H1 (cell line): ENCODE results near the gene KLHL17. TPM values are rescaled to one million over a fixed set of nuclear protein-coding genes. Genes with fewer than 3 reads are reported as not detected.
A peak's percentile ranks its signal among the peaks of the same experiment; 100 is the strongest.

Source experiments
- CTCF ChIA-PET: fragments of 300-600 bp; sonication (Branson Sonifier 250); formaldehyde crosslinking; loops from one replicate; lab custom pipeline; 2021; ENCODE audit not compliant: partially characterized antibody; lab: Charles Lee
- POLR2A ChIA-PET: fragments of 300-600 bp; sonication (Branson Sonifier 250); formaldehyde crosslinking; loops from one replicate; lab custom pipeline; 2021; ENCODE audit warnings: inconsistent platforms; ENCODE audit not compliant: partially characterized antibody; lab: Charles Lee
- DNase-seq, 2 experiments: peaks; one replicate each; pipeline versions ENCODE4 v3.0.0 to v3.0.0-alpha.2; 2010 to 2022; ENCODE audit warnings: low spot score in 2 of 2, low read depth in 1 of 2, mixed read lengths in 1 of 2
- FAIRE-seq: peaks from 2 replicates; lab custom pipeline; 2011; peaks lifted over from hg19 to GRCh38; lab: Jason Lieb, UNC
- H2AFZ ChIP-seq: 2 replicates; pipeline ENCODE4 v1.8.1; 2012; ENCODE audit warnings: low read length, inconsistent platforms
- H2AK5ac ChIP-seq: 2 replicates; pipeline ENCODE4 v1.6.1; 2013; ENCODE audit warnings: low read depth, low read length
- H2BK120ac ChIP-seq: replicated peaks from 2 replicates; pipeline ENCODE3; 2013; ENCODE audit warnings: low read depth, low read length, inconsistent platforms
- H2BK12ac ChIP-seq: 2 replicates; pipeline ENCODE4 v1.6.1; 2013; ENCODE audit warnings: low read depth, low read length
- H2BK15ac ChIP-seq: 2 replicates; pipeline ENCODE4 v1.6.1; 2013; ENCODE audit warnings: low read length
- H2BK20ac ChIP-seq: 2 replicates; pipeline ENCODE4 v1.6.1; 2013; ENCODE audit warnings: low read length
- H2BK5ac ChIP-seq: 2 replicates; pipeline ENCODE4 v1.6.1; 2013; ENCODE audit warnings: low read depth, low read length
- H3K14ac ChIP-seq: 2 replicates; pipeline ENCODE4 v1.6.1; 2013; ENCODE audit warnings: inconsistent platforms; ENCODE audit not compliant: insufficient read length
- H3K18ac ChIP-seq: 2 replicates; pipeline ENCODE4 v1.6.1; 2013; ENCODE audit warnings: low read length; ENCODE audit errors: extremely low read depth
- H3K23ac ChIP-seq: 2 replicates; pipeline ENCODE4 v1.6.1; 2013; ENCODE audit warnings: inconsistent platforms; ENCODE audit not compliant: insufficient read length
- H3K23me2 ChIP-seq: 2 replicates; pipeline ENCODE4 v1.6.1; 2013; ENCODE audit warnings: low read depth, low read length
- H3K27ac ChIP-seq: 2 replicates; pipeline ENCODE4 v1.6.1; 2011; ENCODE audit warnings: low read depth, low read length, inconsistent platforms
- H3K27me3 ChIP-seq, 4 experiments: replicated peaks in 1 of 4; 1 replicate in 1 of 4; 2 replicates in 3 of 4; pipeline versions ENCODE4 v1.6.1 to v1.8.1; 2011 to 2013; ENCODE audit warnings: low read length in 3 of 4, mild to moderate bottlenecking in 3 of 4, inconsistent platforms in 2 of 4, mixed read lengths in 2 of 4, moderate library complexity in 1 of 4; ENCODE audit not compliant: control insufficient read depth in 3 of 4, insufficient read depth in 3 of 4; ENCODE audit errors: extremely low read depth in 1 of 4
- H3K36me3 ChIP-seq, 4 experiments: 2 replicates each; pipeline versions ENCODE4 v1.6.1 to v1.8.1; 2011 to 2013; ENCODE audit warnings: mild to moderate bottlenecking in 4 of 4, low read length in 3 of 4, moderate library complexity in 2 of 4, control low read depth in 1 of 4, inconsistent platforms in 1 of 4; ENCODE audit not compliant: insufficient read depth in 4 of 4, control insufficient read depth in 2 of 4
- H3K4ac ChIP-seq: replicated peaks from 2 replicates; pipeline ENCODE3; 2013; ENCODE audit warnings: low read length, low read depth, mixed read lengths, inconsistent platforms; ENCODE audit not compliant: insufficient read length
- H3K4me1 ChIP-seq, 4 experiments: replicated peaks in 1 of 4; 1 replicate in 1 of 4; 2 replicates in 3 of 4; pipeline versions ENCODE4 v1.6.1 to v1.8.1; 2011 to 2013; ENCODE audit warnings: low read length in 3 of 4, inconsistent platforms in 2 of 4, mixed read lengths in 1 of 4; ENCODE audit not compliant: insufficient read depth in 4 of 4, control insufficient read depth in 3 of 4
- H3K4me2 ChIP-seq, 2 experiments: 2 replicates each; pipeline versions ENCODE4 v1.6.1 to v1.8.1; 2011 to 2013; ENCODE audit warnings: low read depth in 2 of 2, low read length in 2 of 2, control low read depth in 1 of 2, inconsistent platforms in 1 of 2, mild to moderate bottlenecking in 1 of 2; ENCODE audit not compliant: insufficient read depth in 1 of 2
- H3K4me3 ChIP-seq, 4 experiments: fragments of 200-600, 300-600 bp in 1 of 4; sonication (generic), shearing (Covaris generic), sonication (Bioruptor Twin) in 1 of 4; 2 replicates each; pipeline versions ENCODE4 v1.5.1 to v1.8.1; 2011 to 2016; ENCODE audit warnings: low read length in 4 of 4, low read depth in 3 of 4, control low read depth in 2 of 4, inconsistent platforms in 2 of 4, mild to moderate bottlenecking in 2 of 4, mixed read lengths in 1 of 4, moderate library complexity in 1 of 4; ENCODE audit not compliant: insufficient read depth in 2 of 4; ENCODE audit errors: extremely low read depth in 1 of 4
- H3K56ac ChIP-seq: replicated peaks from 2 replicates; pipeline ENCODE3; 2013; ENCODE audit warnings: low read depth, mild to moderate bottlenecking, mixed read lengths, low read length, inconsistent platforms; ENCODE audit not compliant: insufficient read length
- H3K79me1 ChIP-seq: 2 replicates; pipeline ENCODE4 v1.6.1; 2013; ENCODE audit warnings: low read depth, low read length, control low read depth
- H3K79me2 ChIP-seq, 2 experiments: 2 replicates each; pipeline versions ENCODE4 v1.6.1 to v1.8.1; 2012 to 2013; ENCODE audit warnings: low read length in 2 of 2, mild to moderate bottlenecking in 2 of 2, inconsistent platforms in 1 of 2; ENCODE audit not compliant: insufficient read depth in 2 of 2, control insufficient read depth in 1 of 2
- H3K9ac ChIP-seq, 4 experiments: replicated peaks in 1 of 4; 1 replicate in 1 of 4; 2 replicates in 3 of 4; pipeline versions ENCODE4 v1.6.1 to v1.8.1; 2011 to 2013; ENCODE audit warnings: low read depth in 3 of 4, low read length in 3 of 4, control low read depth in 2 of 4, mild to moderate bottlenecking in 2 of 4, moderate library complexity in 2 of 4, inconsistent platforms in 1 of 4; ENCODE audit errors: extremely low read depth in 1 of 4
- H3K9me3 ChIP-seq, 2 experiments: 2 replicates each; pipeline versions ENCODE4 v1.6.1 to v1.8.1; 2012 to 2013; ENCODE audit warnings: mild to moderate bottlenecking in 2 of 2, moderate library complexity in 2 of 2, control low read depth in 1 of 2, inconsistent platforms in 1 of 2, low read depth in 1 of 2, low read length in 1 of 2, mixed read lengths in 1 of 2; ENCODE audit not compliant: insufficient read depth in 2 of 2
- H4K20me1 ChIP-seq, 2 experiments: replicated peaks in 1 of 2; 2 replicates each; pipeline versions ENCODE3 to v1.8.1; 2011 to 2013; ENCODE audit warnings: inconsistent platforms in 2 of 2, low read length in 2 of 2, mild to moderate bottlenecking in 1 of 2; ENCODE audit not compliant: insufficient read depth in 2 of 2, control insufficient read depth in 1 of 2
- H4K5ac ChIP-seq: 2 replicates; pipeline ENCODE4 v1.6.1; 2013; ENCODE audit warnings: low read length, low read depth, mixed read lengths, inconsistent platforms; ENCODE audit not compliant: insufficient read length
- H4K8ac ChIP-seq: 2 replicates; pipeline ENCODE4 v1.8.0; 2013; ENCODE audit warnings: mild to moderate bottlenecking, moderate library complexity, low read length, inconsistent platforms; ENCODE audit not compliant: insufficient read depth; ENCODE audit errors: extremely low read depth
- H4K91ac ChIP-seq: replicated peaks from 2 replicates; pipeline ENCODE3; 2013; ENCODE audit warnings: low read length, mixed read lengths, inconsistent platforms; ENCODE audit not compliant: insufficient read length
- EP300 ChIP-seq, 2 experiments: IDR thresholded peaks; 1 replicate in 1 of 2; 2 replicates in 1 of 2; pipeline ENCODE4 v1.6.1; 2011 to 2012; ENCODE audit warnings: low read depth in 2 of 2, low read length in 2 of 2, mild to moderate bottlenecking in 2 of 2, borderline replicate concordance in 1 of 2, inconsistent platforms in 1 of 2, moderate library complexity in 1 of 2
- JUN ChIP-seq: IDR thresholded peaks from 2 replicates; pipeline ENCODE4 v1.6.1; 2011; ENCODE audit warnings: low read depth, mild to moderate bottlenecking, improper control_type of control experiment, low read length
- NRF1 ChIP-seq: IDR thresholded peaks from 2 replicates; pipeline ENCODE4 v1.6.1; 2011; ENCODE audit warnings: mild to moderate bottlenecking, low read depth, low read length, improper control_type of control experiment
- RFX5 ChIP-seq: IDR thresholded peaks from 2 replicates; pipeline ENCODE4 v1.6.1; 2011; ENCODE audit warnings: low read depth, low read length, improper control_type of control experiment, borderline replicate concordance
- RXRA ChIP-seq: IDR thresholded peaks from 2 replicates; pipeline ENCODE4 v1.6.1; 2011; ENCODE audit warnings: low read depth, mild to moderate bottlenecking, low read length, moderate library complexity; ENCODE audit not compliant: insufficient read depth
- SP1 ChIP-seq: IDR thresholded peaks from 2 replicates; pipeline ENCODE4 v1.6.1; 2011; ENCODE audit warnings: low read depth, low read length
- TAF1 ChIP-seq: IDR thresholded peaks from 2 replicates; pipeline ENCODE4 v1.6.1; 2011; ENCODE audit warnings: mild to moderate bottlenecking, low read depth, low read length
- WGBS, 2 experiments: shearing (Covaris generic) in 1 of 2; methylation state at CpG; one replicate each; pipeline versions ENCODE4 v1.1.6 to v1.1.7; 2013 to 2015; ENCODE audit warnings: low lambda C conversion rate in 2 of 2, mixed read lengths in 2 of 2, inconsistent platforms in 1 of 2, low coverage in 1 of 2, missing lambda C conversion rate in 1 of 2; ENCODE audit not compliant: insufficient replicate concordance in 2 of 2, insufficient coverage in 1 of 2, insufficient read length in 1 of 2; ENCODE audit errors: extremely low coverage in 1 of 2, missing lambda C conversion rate in 1 of 2; 5-methylcytosine and 5-hydroxymethylcytosine counted together
- polyA plus RNA-seq, 7 experiments: library from polyadenylated mRNA; depleted of rRNA in 3 of 7; stranded (reverse) in 5 of 7; unstranded in 2 of 7; fragments of >200 nt in 5 of 7; fragments of 200-250 nt in 2 of 7; gene quantifications; 1 replicate in 5 of 7; 2 replicates in 1 of 7; 4 replicates in 1 of 7; pipeline versions ENCODE4 v1.2.1 to v1.2.3, GENCODE V29; 2011 to 2013; ENCODE audit warnings: missing spikeins in 2 of 7, mixed read lengths in 2 of 7
- total RNA-seq: library from RNA; stranded (reverse); fragmentation: NEBNext Ultra II Directional; extraction: Animal tissue kit (Norgen Biotek cat#: 25700); gene quantifications from 2 replicates; pipeline ENCODE4 v1.2.1, GENCODE V29; 2021

KLHL17 gene
- total and polyA plus RNA-seq, 2 of the 8 experiments (the other 6 are each of a cell fraction or from before 2014, with no cell fraction given), result 32.6 to 36.1 TPM

- no peaks in the 10 kb centered on the region for H3K79me2 ChIP-seq
- no peak overlapping the region for H3K56ac ChIP-seq
- peaks cover 0 to 12% of the 10 kb centered on the region in 2 experiments for H4K20me1 ChIP-seq
- H4K91ac ChIP-seq, result no peak overlapping the region
- 0 out of 2 replicates have a peak overlapping the region, but pooled peaks have one; percentile 61 for H2BK15ac ChIP-seq
- no peak overlapping the region for H3K14ac ChIP-seq
- H2BK120ac ChIP-seq, result no peak overlapping the region
- peaks cover 0 to 14% (median 5%) of the 10 kb centered on the region in 4 experiments; a peak in 4 of 7 replicates for H3K27me3 ChIP-seq
- no peak overlapping the region for H3K9ac ChIP-seq
- H3K36me3 ChIP-seq, result no peaks in the 10 kb centered on the region
- no peak for FAIRE-seq
- peaks cover 2% of the 10 kb centered on the region; the same call in 1 of the 2 replicates for H3K23me2 ChIP-seq
- CTCF ChIA-PET, result interaction anchor here (0.9 to 6.9 kb wide), 3 partner anchors 13 to 84 kb away, joined by 5 to 86 read pairs (median 80); no protein-coding TSS in a partner anchor
- H2BK20ac ChIP-seq, result no peak overlapping the region
- no peak overlapping the region for H2BK12ac ChIP-seq
- H3K4ac ChIP-seq, result no peak overlapping the region
- H3K4me1 ChIP-seq, result peaks cover 0 to 10% (median under 1%) of the 10 kb centered on the region in 4 experiments; a peak in 4 of 7 replicates
- no peak overlapping the region for H3K23ac ChIP-seq
- H3K9me3 ChIP-seq, result no peaks in the 10 kb centered on the region
- no peak overlapping the region for H3K27ac ChIP-seq
- no peak overlapping the region for H3K18ac ChIP-seq
- no peak overlapping the region for H3K4me2 ChIP-seq
- no peak for TF ChIP-seq RFX5
- TF ChIP-seq RXRA, result no peak
- TF ChIP-seq JUN, result no peak
- no peak for TF ChIP-seq NRF1
- TF ChIP-seq EP300 (IDR thresholded peaks at IDR 0.05; ENCODE audit: borderline replicate concordance in 1 of 2, low read depth in 2 of 2, low read length in 2 of 2), result no peak
- no peak for TF ChIP-seq SP1
- TF ChIP-seq TAF1, result no peak
- TF ChIP-seq, all 59 proteins: peak for 0
- no peak overlapping the region for H2BK5ac ChIP-seq
- no peak overlapping the region for H3K4me3 ChIP-seq
- POLR2A ChIA-PET, result interaction anchor here (0.5 to 1.5 kb wide), 5 partner anchors 10 to 80 kb away, joined by 3 to 4 read pairs (median 3); no protein-coding TSS in a partner anchor
- H2AFZ ChIP-seq, result no peak overlapping the region
- H4K5ac ChIP-seq, result no peak overlapping the region
- no peak overlapping the region; the same call in 1 of the 2 replicates for H4K8ac ChIP-seq
- no peak overlapping the region; the same call in 1 of the 2 replicates for H2AK5ac ChIP-seq
- no peak for DNase-seq
- 90% methylated on average over 9 of the region's 9 CpGs; no CpG with 5 or more reads in 1 of the 2 experiments for WGBS, 2 experiments
- no peaks in the 10 kb centered on the region for H3K79me1 ChIP-seq
Observed at GRCh38 chr1:979744-980072, 19.3 kb downstream of the KLHL17 start.
